A549 (cell line): ENCODE data around the gene ELP5. TPM values are rescaled to one million over a fixed set of nuclear protein-coding genes. Genes with fewer than 3 reads are reported as not detected.
A peak's percentile ranks its signal among the peaks of the same experiment; 100 is the strongest.

ENCODE experiments used
- ATAC-seq, 2 experiments: fragments of 200-7000 bp in 1 of 2; fragments of >200 bp in 1 of 2; cut with Nextera tagmentation in 1 of 2; cut with Tn5 transposase in 1 of 2; 3 replicates each; pipeline versions ENCODE4 v1.8.0 to v1.9.1; 2018 to 2020; ENCODE audit warnings: mild to moderate bottlenecking in 1 of 2, moderate library complexity in 1 of 2
- CTCF ChIA-PET: fragments of 300-600 bp; sonication (Branson Sonifier 250); formaldehyde crosslinking; extraction: SDS; loops from one replicate; lab custom pipeline; 2021; ENCODE audit warnings: antibody characterized with exemption, inconsistent platforms; lab: Yijun Ruan, JAX
- POLR2A ChIA-PET: fragments of 350-600 bp; formaldehyde crosslinking; extraction: SDS; loops from one replicate; lab custom pipeline; 2021; ENCODE audit warnings: antibody characterized with exemption, inconsistent platforms; lab: Yijun Ruan, JAX
- DNase-seq, 2 experiments: peaks; one replicate each; pipeline versions ENCODE4 v3.0.0 to v3.0.0-alpha.2; 2011 to 2016; ENCODE audit warnings: low read depth in 1 of 2, low spot score in 1 of 2
- FAIRE-seq: peaks from 2 replicates; lab custom pipeline; 2011; peaks lifted over from hg19 to GRCh38; lab: Jason Lieb, UNC
- H3K27ac ChIP-seq, 2 experiments: fragments of >200 bp; sonication (Bioruptor Twin); formaldehyde crosslinking; 3 replicates each; pipeline ENCODE4 v1.5.1; 2016 to 2017
- H3K4me1 ChIP-seq: fragments of >200 bp; sonication (Bioruptor Twin); formaldehyde crosslinking; 3 replicates; pipeline ENCODE4 v1.6.1; 2016
- H3K4me2 ChIP-seq: fragments of >200 bp; sonication (Bioruptor Twin); formaldehyde crosslinking; 3 replicates; pipeline ENCODE4 v1.6.1; 2016
- H3K4me3 ChIP-seq: fragments of >200 bp; sonication (Bioruptor Twin); formaldehyde crosslinking; 3 replicates; pipeline ENCODE4 v1.5.1; 2016
- H3K9me3 ChIP-seq: fragments of >200 bp; sonication (Bioruptor Twin); formaldehyde crosslinking; 3 replicates; pipeline ENCODE4 v1.6.1; 2016
- CBX2 ChIP-seq: fragments of 200-600 bp; sonication (generic); IDR thresholded peaks from 2 replicates; pipeline ENCODE4 v1.6.1; 2016; ENCODE audit warnings: low read depth, mild to moderate bottlenecking, borderline replicate concordance
- CEBPB ChIP-seq, 2 experiments: fragments of >200 bp in 1 of 2; sonication (Bioruptor Twin) in 1 of 2; formaldehyde crosslinking in 1 of 2; IDR thresholded peaks; 2 replicates each; pipeline ENCODE4 v1.6.1; 2012 to 2016
- CHD2 ChIP-seq: fragments of 150-350 bp; IDR thresholded peaks from 2 replicates; pipeline ENCODE4 v1.6.1; 2014; ENCODE audit warnings: low read length; ENCODE audit not compliant: partially characterized antibody
- CHD4 ChIP-seq: fragments of 200-600 bp; sonication (generic); IDR thresholded peaks from 2 replicates; pipeline ENCODE4 v1.6.1; 2016; ENCODE audit warnings: antibody characterized with exemption, mild to moderate bottlenecking, borderline replicate concordance
- EP300 ChIP-seq, 2 experiments: fragments of >200 bp; sonication (Bioruptor Twin); formaldehyde crosslinking; IDR thresholded peaks; 2 replicates in 1 of 2; 3 replicates in 1 of 2; pipeline ENCODE4 v1.6.1; 2016 to 2017
- FOXS1 ChIP-seq: fragments of 250-450 bp; sonication (Bioruptor Pico); IDR thresholded peaks from 2 replicates; pipeline ENCODE4 v1.5.0; 2020; ENCODE audit warnings: mild to moderate bottlenecking, moderate library complexity
- GATA3 ChIP-seq: IDR thresholded peaks from 2 replicates; pipeline ENCODE4 v1.6.1; 2012; ENCODE audit warnings: borderline replicate concordance
- HDAC2 ChIP-seq: fragments of 200-600 bp; sonication (generic); IDR thresholded peaks from 2 replicates; pipeline ENCODE4 v1.6.1; 2016
- HMGXB4 ChIP-seq: fragments of 250-450 bp; sonication (Bioruptor Pico); IDR thresholded peaks from 2 replicates; pipeline ENCODE4 v1.5.0; 2021; ENCODE audit warnings: mild to moderate bottlenecking, moderate library complexity, borderline replicate concordance
- HOXB13 ChIP-seq: fragments of 250-450 bp; sonication (Bioruptor Pico); IDR thresholded peaks from 2 replicates; pipeline ENCODE4 v1.5.0; 2020; ENCODE audit warnings: low read depth, mild to moderate bottlenecking, moderate library complexity
- JUN ChIP-seq, 2 experiments: fragments of >200 bp; sonication (Bioruptor Twin); formaldehyde crosslinking; IDR thresholded peaks; 2 replicates in 1 of 2; 3 replicates in 1 of 2; pipeline ENCODE4 v1.6.1; 2016 to 2017
- MAX ChIP-seq: IDR thresholded peaks from 2 replicates; pipeline ENCODE4 v1.6.1; 2012
- NPAS2 ChIP-seq: fragments of 250-450 bp; sonication (Bioruptor Pico); IDR thresholded peaks from 2 replicates; pipeline ENCODE4 v1.8.0; 2022; ENCODE audit warnings: mild to moderate bottlenecking, moderate library complexity, borderline replicate concordance
- POLR2AphosphoS2 ChIP-seq: conservative IDR thresholded peaks from 2 replicates; pipeline ENCODE4 v1.6.1; 2012; ENCODE audit warnings: low read length, improper control_type of control experiment, inconsistent platforms
- RAD21 ChIP-seq, 2 experiments: fragments of >200 bp in 1 of 2; sonication (Bioruptor Twin) in 1 of 2; formaldehyde crosslinking in 1 of 2; IDR thresholded peaks in 1 of 2; conservative IDR thresholded peaks in 1 of 2; 2 replicates in 1 of 2; 3 replicates in 1 of 2; pipeline ENCODE4 v1.6.1; 2012 to 2018; ENCODE audit warnings: inconsistent platforms in 1 of 2
- SREBF2 ChIP-seq: fragments of 450-650 bp; IDR thresholded peaks from 2 replicates; pipeline ENCODE4 v1.6.1; 2014; ENCODE audit warnings: mild to moderate bottlenecking, moderate library complexity
- TP53 ChIP-seq: fragments of 250-450 bp; sonication (Bioruptor Pico); IDR thresholded peaks from 2 replicates; pipeline ENCODE4 v1.5.0; 2021; ENCODE audit warnings: mild to moderate bottlenecking, moderate library complexity
- ZSCAN20 ChIP-seq: fragments of 250-450 bp; sonication (Bioruptor Pico); IDR thresholded peaks from 2 replicates; pipeline ENCODE4 v1.8.0; 2022; ENCODE audit warnings: mild to moderate bottlenecking, moderate library complexity
- WGBS: methylation state at CpG from one replicate; pipeline ENCODE4 v1.1.6; 2017; ENCODE audit errors: missing lambda C conversion rate; 5-methylcytosine and 5-hydroxymethylcytosine counted together
- polyA plus RNA-seq, 4 experiments: library from polyadenylated mRNA; depleted of rRNA in 3 of 4; stranded (reverse); fragments of >200 nt; fragmentation: RNase III in 1 of 4; extraction: RNeasy Plus Mini Kit Qiagen cat#74134 plus additional on column Dnase treatment in 1 of 4; gene quantifications; 2 replicates in 3 of 4; 3 replicates in 1 of 4; pipeline ENCODE4 v1.2.3, GENCODE V29; 2011 to 2017
- TF ChIP-seq, protein P1 (sequence below): fragments of >200 bp; sonication (Bioruptor Twin); formaldehyde crosslinking; IDR thresholded peaks from 3 replicates; pipeline ENCODE4 v1.5.1; 2016
- TF ChIP-seq, protein P2 (sequence below): IDR thresholded peaks from 2 replicates; pipeline ENCODE4 v1.6.1; 2012; ENCODE audit warnings: low read depth, borderline replicate concordance
- TF ChIP-seq, protein P3 (sequence below): fragments of 150-350 bp; IDR thresholded peaks from 2 replicates; pipeline ENCODE4 v1.6.1; 2014; ENCODE audit warnings: low read depth, mild to moderate bottlenecking, low read length
- TF ChIP-seq, protein P4 (sequence below): fragments of >200 bp; sonication (Bioruptor Twin); formaldehyde crosslinking; IDR thresholded peaks from 2 replicates; pipeline ENCODE4 v1.6.1; 2016

Gene ELP5
- polyA plus RNA-seq, 2 of the 4 experiments (the other 2 are of a cell fraction): 92.1 to 133 TPM

- POLR2A ChIA-PET: no interaction called here
- Histone ChIP-seq H3K4me2 (peak overlapping the region; percentile 96), H3K27ac (peak overlapping the region; percentile 73 to 98), H3K4me3 (peak overlapping the region; percentile 51), H3K4me1 (peaks cover 53% of the 10 kb centered on the region), H3K9me3 (no peaks in the 10 kb centered on the region)
- ATAC-seq (no peak), DNase-seq (no peak), FAIRE-seq (no peak)
- 35% methylated on average over 7 of the region's 7 CpGs for WGBS
- CTCF ChIA-PET: interaction anchor here (0.6 to 3.7 kb wide), 6 partner anchors 39 to 565 kb away, joined by 3 to 24 read pairs (median 4); partner anchors contain the start of gene SLC16A11
- TF ChIP-seq POLR2AphosphoS2 (0 out of 2 replicates have a peak, but pooled peaks have one; percentile 29), CHD4 (peak; percentile 29; the same call in 1 of the 2 replicates), GATA3 (no peak), HDAC2 (0 out of 2 replicates have a peak, but pooled peaks have one; percentile 45)
- TF ChIP-seq, protein P1, sequence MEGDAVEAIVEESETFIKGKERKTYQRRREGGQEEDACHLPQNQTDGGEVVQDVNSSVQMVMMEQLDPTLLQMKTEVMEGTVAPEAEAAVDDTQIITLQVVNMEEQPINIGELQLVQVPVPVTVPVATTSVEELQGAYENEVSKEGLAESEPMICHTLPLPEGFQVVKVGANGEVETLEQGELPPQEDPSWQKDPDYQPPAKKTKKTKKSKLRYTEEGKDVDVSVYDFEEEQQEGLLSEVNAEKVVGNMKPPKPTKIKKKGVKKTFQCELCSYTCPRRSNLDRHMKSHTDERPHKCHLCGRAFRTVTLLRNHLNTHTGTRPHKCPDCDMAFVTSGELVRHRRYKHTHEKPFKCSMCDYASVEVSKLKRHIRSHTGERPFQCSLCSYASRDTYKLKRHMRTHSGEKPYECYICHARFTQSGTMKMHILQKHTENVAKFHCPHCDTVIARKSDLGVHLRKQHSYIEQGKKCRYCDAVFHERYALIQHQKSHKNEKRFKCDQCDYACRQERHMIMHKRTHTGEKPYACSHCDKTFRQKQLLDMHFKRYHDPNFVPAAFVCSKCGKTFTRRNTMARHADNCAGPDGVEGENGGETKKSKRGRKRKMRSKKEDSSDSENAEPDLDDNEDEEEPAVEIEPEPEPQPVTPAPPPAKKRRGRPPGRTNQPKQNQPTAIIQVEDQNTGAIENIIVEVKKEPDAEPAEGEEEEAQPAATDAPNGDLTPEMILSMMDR: no peak
Measured at GRCh38 chr17:7216242-7217112, 35.5 kb upstream of the ELP5 start.

- peak overlapping the region; percentile 96 for H3K4me2 ChIP-seq
- ChIA-PET POLR2A (interaction anchor here (0.5 to 1.6 kb wide), 5 partner anchors 17 to 186 kb away, joined by 3 to 10 read pairs (median 3); partner anchors contain the start of genes DVL2 and TMEM256), CTCF (interaction anchor here (0.8 to 10.0 kb wide), 6 partner anchors 20 to 172 kb away, joined by 3 to 169 read pairs (median 14); partner anchors contain the start of genes DVL2, GABARAP and PHF23)
- DNase-seq: peak; percentile 74 to 76
- FAIRE-seq: no peak
- H3K9me3 ChIP-seq: no peaks in the 10 kb centered on the region
- peak overlapping the region; percentile 73 to 98 for H3K27ac ChIP-seq
- peak overlapping the region; percentile 51 for H3K4me3 ChIP-seq
- no peak for ATAC-seq
- WGBS: 19% methylated on average over 14 of the region's 32 CpGs
- TF ChIP-seq HOXB13 (CRISPR knock-in tag): no peak
- no peak for TF ChIP-seq CHD2
- no peak for TF ChIP-seq MAX
- TF ChIP-seq HMGXB4 (CRISPR knock-in tag): no peak
- no peak for TF ChIP-seq EP300 (IDR thresholded peaks at IDR 0.05)
- no peak for TF ChIP-seq SREBF2
- TF ChIP-seq ZSCAN20 (CRISPR knock-in tag): no peak
- TF ChIP-seq CEBPB (IDR thresholded peaks at IDR 0.05): no peak
- no peak for TF ChIP-seq CBX2
- TF ChIP-seq FOXS1: no peak
- TF ChIP-seq, protein P2, sequence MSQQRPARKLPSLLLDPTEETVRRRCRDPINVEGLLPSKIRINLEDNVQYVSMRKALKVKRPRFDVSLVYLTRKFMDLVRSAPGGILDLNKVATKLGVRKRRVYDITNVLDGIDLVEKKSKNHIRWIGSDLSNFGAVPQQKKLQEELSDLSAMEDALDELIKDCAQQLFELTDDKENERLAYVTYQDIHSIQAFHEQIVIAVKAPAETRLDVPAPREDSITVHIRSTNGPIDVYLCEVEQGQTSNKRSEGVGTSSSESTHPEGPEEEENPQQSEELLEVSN: no peak
- TF ChIP-seq, protein P3, sequence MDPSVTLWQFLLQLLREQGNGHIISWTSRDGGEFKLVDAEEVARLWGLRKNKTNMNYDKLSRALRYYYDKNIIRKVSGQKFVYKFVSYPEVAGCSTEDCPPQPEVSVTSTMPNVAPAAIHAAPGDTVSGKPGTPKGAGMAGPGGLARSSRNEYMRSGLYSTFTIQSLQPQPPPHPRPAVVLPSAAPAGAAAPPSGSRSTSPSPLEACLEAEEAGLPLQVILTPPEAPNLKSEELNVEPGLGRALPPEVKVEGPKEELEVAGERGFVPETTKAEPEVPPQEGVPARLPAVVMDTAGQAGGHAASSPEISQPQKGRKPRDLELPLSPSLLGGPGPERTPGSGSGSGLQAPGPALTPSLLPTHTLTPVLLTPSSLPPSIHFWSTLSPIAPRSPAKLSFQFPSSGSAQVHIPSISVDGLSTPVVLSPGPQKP: no peak
- TF ChIP-seq TP53: no peak
- TF ChIP-seq NPAS2 (CRISPR knock-in tag): no peak
- TF ChIP-seq RAD21 (conservative IDR thresholded peaks at IDR 0.05 in 1 of 2, IDR thresholded peaks at IDR 0.05 in 1 of 2): no peak
- TF ChIP-seq, protein P4, sequence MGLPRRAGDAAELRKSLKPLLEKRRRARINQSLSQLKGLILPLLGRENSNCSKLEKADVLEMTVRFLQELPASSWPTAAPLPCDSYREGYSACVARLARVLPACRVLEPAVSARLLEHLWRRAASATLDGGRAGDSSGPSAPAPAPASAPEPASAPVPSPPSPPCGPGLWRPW: no peak
- no peak for TF ChIP-seq JUN (IDR thresholded peaks at IDR 0.05)
- TF ChIP-seq, all 56 proteins: peak for 0
- H3K4me1 ChIP-seq: peaks cover 56% of the 10 kb centered on the region
Measured at GRCh38 chr17:7217113-7217987, 34.7 kb upstream of the ELP5 start.
